Activated naive CD8-positive, alpha-beta T cell (primary cell): Measurements from ENCODE around the gene PCBP2.
"Not testable (repeated sequence)": the region's sequence is repeated elsewhere in the genome, so short reads cannot be mapped to it uniquely, and the experiment has no call there.

Source experiments
- H3K27ac Mint-ChIP-seq: one replicate; pipeline ENCODE4 v1.8.0; 2021; ENCODE audit warnings: mixed read lengths
- H3K27me3 Mint-ChIP-seq: one replicate; pipeline ENCODE4 v1.8.0; 2021; ENCODE audit warnings: mixed read lengths
- H3K36me3 Mint-ChIP-seq: one replicate; pipeline ENCODE4 v1.8.0; 2021; ENCODE audit warnings: mixed read lengths
- H3K4me1 Mint-ChIP-seq: one replicate; pipeline ENCODE4 v1.8.0; 2021; ENCODE audit warnings: low read depth, mixed read lengths
- H3K4me3 Mint-ChIP-seq: one replicate; pipeline ENCODE4 v1.8.0; 2021; ENCODE audit warnings: mild to moderate bottlenecking, mixed read lengths
- H3K9me3 Mint-ChIP-seq: one replicate; pipeline ENCODE4 v1.8.0; 2021; ENCODE audit warnings: low read depth, mixed read lengths

Gene PCBP2

DNA sequence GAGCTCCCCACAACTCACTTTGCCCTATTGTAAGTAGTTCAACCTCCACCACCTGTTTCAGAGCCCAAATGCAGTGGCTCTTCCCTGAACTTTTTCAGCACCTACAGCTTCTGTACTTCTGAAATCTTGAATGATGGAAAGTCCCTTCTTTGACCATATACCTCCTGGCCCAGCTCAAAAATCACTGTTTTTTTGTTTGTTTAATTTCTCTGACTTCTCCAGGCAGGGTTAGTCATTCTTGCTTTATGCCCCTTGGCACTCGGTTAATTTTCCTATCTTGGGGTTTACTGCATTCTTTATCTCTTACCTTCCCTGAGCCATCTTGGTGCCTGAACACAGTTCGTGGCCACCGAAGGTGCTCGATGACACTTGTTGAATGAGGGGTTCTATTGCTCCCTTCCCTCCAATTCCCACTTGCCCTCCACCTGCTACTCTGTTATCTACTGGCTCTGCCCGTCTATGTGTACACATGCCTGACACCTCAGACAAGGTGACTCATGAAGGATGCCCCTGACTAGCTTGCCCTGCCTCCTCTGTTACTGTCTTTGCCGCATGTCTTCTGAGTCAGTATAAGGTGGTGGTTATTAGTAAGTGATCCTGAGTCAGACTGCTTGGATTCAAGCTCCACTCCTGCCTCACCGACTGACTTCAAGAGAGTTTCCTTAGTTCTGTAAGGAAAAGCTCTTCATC lies 23.9 kb upstream of the PCBP2 start:
- Mint-ChIP-seq H3K9me3 (no peaks in the 10 kb centered on the region), H3K4me1 (peaks cover 8% of the 10 kb centered on the region), H3K27me3 (no peaks in the 10 kb centered on the region), H3K27ac (peak overlapping the region; percentile 78), H3K4me3 (no peak overlapping the region), H3K36me3 (no peaks in the 10 kb centered on the region)

DNA sequence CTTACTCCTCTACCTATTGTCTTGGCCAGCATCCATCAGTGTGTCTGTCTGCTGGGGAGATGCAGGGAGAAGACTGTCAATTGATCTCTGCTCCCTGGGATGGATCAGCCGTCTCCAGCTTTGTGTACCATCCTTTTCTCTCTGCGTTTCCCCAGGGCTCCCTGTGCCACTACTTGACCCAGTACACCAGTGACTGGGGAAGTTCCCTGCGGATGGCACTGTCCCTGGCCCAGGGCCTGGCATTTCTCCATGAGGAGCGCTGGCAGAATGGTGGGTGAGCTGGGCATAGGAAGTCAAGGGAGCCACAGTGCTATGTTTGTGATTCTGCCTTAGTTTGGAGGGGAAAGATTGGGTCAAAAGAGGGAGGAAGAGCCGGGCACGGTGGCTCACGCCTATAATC lies 23.2 kb upstream of the PCBP2 start:
- Mint-ChIP-seq H3K4me3 (no peak overlapping the region), H3K27ac (no peak overlapping the region), H3K27me3 (no peaks in the 10 kb centered on the region), H3K4me1 (peaks cover 8% of the 10 kb centered on the region), H3K9me3 (no peaks in the 10 kb centered on the region), H3K36me3 (no peaks in the 10 kb centered on the region)

- H3K27ac Mint-ChIP-seq = no peak overlapping the region
- H3K4me1 Mint-ChIP-seq = peaks cover 8% of the 10 kb centered on the region
- no peaks in the 10 kb centered on the region for H3K9me3 Mint-ChIP-seq
- H3K4me3 Mint-ChIP-seq = no peak overlapping the region
- H3K36me3 Mint-ChIP-seq = no peaks in the 10 kb centered on the region
- no peaks in the 10 kb centered on the region for H3K27me3 Mint-ChIP-seq
Observed at GRCh38 chr12:53430116-53430515, 21.8 kb upstream of the PCBP2 start.

- peaks cover 8% of the 10 kb centered on the region for H3K4me1 Mint-ChIP-seq
- no peak overlapping the region for H3K4me3 Mint-ChIP-seq
- no peaks in the 10 kb centered on the region for H3K27me3 Mint-ChIP-seq
- no peaks in the 10 kb centered on the region for H3K9me3 Mint-ChIP-seq
- H3K36me3 Mint-ChIP-seq = no peaks in the 10 kb centered on the region
- no peak overlapping the region for H3K27ac Mint-ChIP-seq
Observed at GRCh38 chr12:53431187-53431586, 20.7 kb upstream of the PCBP2 start.

GRCh38 chr12:53435326-53435725 lies 16.6 kb upstream of the PCBP2 start:
- not testable (repeated sequence) for H3K27me3 Mint-ChIP-seq, H3K27ac Mint-ChIP-seq, H3K36me3 Mint-ChIP-seq, H3K4me3 Mint-ChIP-seq, H3K9me3 Mint-ChIP-seq, H3K4me1 Mint-ChIP-seq

DNA sequence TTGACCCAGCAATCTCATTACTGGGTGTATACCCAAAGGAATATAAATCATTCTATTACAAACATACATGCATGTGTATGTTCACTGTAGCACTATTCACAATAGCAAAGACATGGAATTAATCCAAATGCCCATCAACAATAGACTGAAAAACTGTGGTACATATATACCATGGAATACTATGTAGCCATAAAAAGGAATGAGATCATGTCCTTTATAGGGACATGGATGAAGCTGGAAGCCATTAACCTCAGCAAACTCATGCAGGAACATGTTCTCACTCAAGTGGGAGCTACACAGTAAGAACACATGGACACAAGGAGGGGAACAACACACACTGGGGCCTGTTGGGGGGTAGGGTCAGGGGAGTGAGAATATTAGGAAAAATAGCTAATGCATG lies 12.3 kb upstream of the PCBP2 start:
- H3K9me3 Mint-ChIP-seq, H3K27ac Mint-ChIP-seq: not testable (repeated sequence)

GRCh38 chr12:53441040-53441833 lies 10.7 kb upstream of the PCBP2 start, which contains the start of gene PRR13:
TSS of gene PRR13 (plus strand) at chr12:53441734. CDS start at chr12:53442715, 981 bp downstream.
- Mint-ChIP-seq H3K4me3 (peak within 1 kb of the TSS; percentile 96), H3K27me3 (no peaks in the 10 kb centered on the region), H3K4me1 (peaks cover 39% of the 10 kb centered on the region), H3K27ac (peak within 1 kb of the TSS; percentile 94), H3K9me3 (no peaks in the 10 kb centered on the region), H3K36me3 (peaks cover 4% of the 10 kb centered on the region)

More for the DNA sequence above, 12.3 kb upstream of the PCBP2 start:
- peak overlapping the region; percentile 13 for H3K4me3 Mint-ChIP-seq
- H3K4me1 Mint-ChIP-seq = peaks cover 23% of the 10 kb centered on the region
- H3K36me3 Mint-ChIP-seq, H3K27me3 Mint-ChIP-seq: not testable (repeated sequence)

GRCh38 chr12:53443955-53444354 lies 7.9 kb upstream of the PCBP2 start:
- Mint-ChIP-seq H3K27ac (peak overlapping the region; percentile 77), H3K36me3 (peaks cover 4% of the 10 kb centered on the region), H3K4me1 (peaks cover 44% of the 10 kb centered on the region), H3K27me3 (no peaks in the 10 kb centered on the region), H3K9me3 (no peaks in the 10 kb centered on the region), H3K4me3 (peak overlapping the region; percentile 66)

- H3K4me3 Mint-ChIP-seq = peak overlapping the region; percentile 62
Observed at GRCh38 chr12:53444593-53445325, 7.1 kb upstream of the PCBP2 start.

DNA sequence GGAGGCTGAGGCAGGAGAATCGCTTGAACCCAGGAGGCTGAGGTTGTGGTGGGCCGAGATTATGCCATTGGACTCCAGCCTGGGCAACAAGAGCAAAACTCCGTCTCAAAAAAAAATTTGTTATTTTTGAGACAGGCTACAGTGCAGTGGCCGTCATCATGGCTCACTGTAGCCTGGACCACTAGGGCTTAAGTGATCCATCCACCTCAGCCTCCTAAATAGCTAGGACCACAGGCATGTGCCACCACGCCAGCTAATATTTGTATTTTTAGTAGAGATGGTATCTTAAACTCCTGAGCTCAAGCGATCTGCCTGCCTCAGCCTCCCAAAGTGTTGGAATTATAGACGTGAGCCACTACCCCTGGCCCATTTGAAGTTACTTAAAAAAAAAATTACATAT lies 966 bp upstream of the PCBP2 start:
- Mint-ChIP-seq H3K4me3 (no peak overlapping the region), H3K4me1 (peaks cover 39% of the 10 kb centered on the region)

More at GRCh38 chr12:53444593-53445325, 7.1 kb upstream of the PCBP2 start:
- not testable (repeated sequence) for H3K36me3 Mint-ChIP-seq, H3K27me3 Mint-ChIP-seq, H3K9me3 Mint-ChIP-seq
- Mint-ChIP-seq H3K27ac (peak overlapping the region; percentile 77), H3K4me1 (peaks cover 41% of the 10 kb centered on the region)

DNA sequence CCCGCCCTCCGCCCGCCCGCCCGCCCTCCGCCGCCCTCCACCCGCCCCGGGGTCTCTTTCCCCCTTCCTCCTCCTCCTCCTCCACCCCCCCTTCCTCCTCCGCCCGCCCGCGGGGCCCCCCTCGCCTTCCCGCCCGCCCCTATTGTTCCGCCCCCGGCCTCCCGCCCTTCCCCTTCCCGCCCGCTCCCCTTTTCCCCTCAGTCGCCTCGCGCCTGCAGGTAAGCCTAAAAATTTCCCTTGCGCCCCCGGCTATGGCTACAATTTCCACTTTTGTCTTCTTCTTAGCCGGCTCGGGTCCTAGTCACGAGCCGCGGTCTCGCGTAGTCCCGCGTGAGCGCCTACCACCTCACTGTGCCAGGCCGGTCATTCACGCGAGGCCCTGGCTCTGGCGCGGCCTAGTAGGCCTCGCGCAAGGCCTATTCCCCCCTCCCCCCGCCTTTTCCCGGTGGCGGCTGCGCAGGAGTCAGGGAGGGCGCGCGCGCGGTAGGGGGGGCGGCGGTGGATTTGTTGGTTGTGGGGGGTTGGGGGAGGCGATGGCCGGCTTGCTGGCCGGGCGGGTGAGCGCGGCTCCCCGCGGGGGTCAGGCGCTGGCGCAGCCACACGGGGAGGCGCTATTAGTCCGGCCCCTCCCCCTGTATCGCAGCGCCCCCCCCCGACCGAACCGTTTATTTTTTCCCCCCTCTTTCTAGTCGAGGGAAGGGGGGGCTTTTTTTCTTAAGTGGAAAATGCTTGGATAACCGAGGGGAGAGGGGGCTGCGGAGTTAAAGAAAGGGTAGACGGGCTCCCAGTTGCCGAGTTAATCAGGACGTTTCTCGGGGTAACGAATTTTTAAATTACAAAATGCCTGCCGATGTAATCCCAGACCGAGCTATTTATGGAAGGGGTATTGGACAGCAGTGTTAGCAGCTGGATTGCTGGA lies 516 bp downstream of the PCBP2 start:
- Mint-ChIP-seq H3K36me3 (peaks cover 7% of the 10 kb centered on the region), H3K9me3 (no peaks in the 10 kb centered on the region), H3K27me3 (no peaks in the 10 kb centered on the region), H3K4me1 (peaks cover 39% of the 10 kb centered on the region), H3K27ac (peak overlapping the region; percentile 99), H3K4me3 (peak overlapping the region; percentile 98)

More for the DNA sequence above, 966 bp upstream of the PCBP2 start:
- Mint-ChIP-seq H3K9me3 (no peaks in the 10 kb centered on the region), H3K27ac (peak overlapping the region; percentile 22), H3K27me3 (no peaks in the 10 kb centered on the region), H3K36me3 (peaks cover 7% of the 10 kb centered on the region)

GRCh38 chr12:53453953-53454640 lies 2.2 kb downstream of the PCBP2 start:
- Mint-ChIP-seq H3K4me3 (peak overlapping the region; percentile 98), H3K36me3 (peaks cover 7% of the 10 kb centered on the region), H3K4me1 (peaks cover 40% of the 10 kb centered on the region)

GRCh38 chr12:53454707-53455106 lies 2.8 kb downstream of the PCBP2 start:
- peak overlapping the region; percentile 91 for H3K27ac Mint-ChIP-seq
- H3K36me3 Mint-ChIP-seq = peaks cover 7% of the 10 kb centered on the region
- peaks cover 43% of the 10 kb centered on the region for H3K4me1 Mint-ChIP-seq
- no peaks in the 10 kb centered on the region for H3K9me3 Mint-ChIP-seq
- peak overlapping the region; percentile 98 for H3K4me3 Mint-ChIP-seq
- no peaks in the 10 kb centered on the region for H3K27me3 Mint-ChIP-seq

More at GRCh38 chr12:53453953-53454640, 2.2 kb downstream of the PCBP2 start:
- Mint-ChIP-seq H3K9me3 (no peaks in the 10 kb centered on the region), H3K27me3 (no peaks in the 10 kb centered on the region), H3K27ac (peak overlapping the region; percentile 91)
